ENCODE results near the gene NSA2. TPM values are rescaled to one million over a fixed set of nuclear protein-coding genes. Genes with fewer than 3 reads are reported as not detected.

Gene NSA2
- total and polyA plus RNA-seq, 5 experiments from 2014 or later: 52.6 to 204 (median 84.6) TPM

GRCh38 chr5:74829413-74829812, 62.4 kb downstream of the NSA2 start:
- no peak for DNase-seq
- H3K27ac Mint-ChIP-seq: no peak overlapping the region
- H3K27me3 Mint-ChIP-seq: no peaks in the 10 kb centered on the region
- H3K4me1 Mint-ChIP-seq: peaks cover 0 to 6% (median 3%) of the 10 kb centered on the region in 4 donors
- H3K4me3 Mint-ChIP-seq: no peak overlapping the region
- POLR2A ChIA-PET: no interaction called here
- H3K9me3 Mint-ChIP-seq: no peaks in the 10 kb centered on the region
- H3K36me3 Mint-ChIP-seq: peaks cover 3 to 70% (median 16%) of the 10 kb centered on the region in 3 donors
- no peak for ATAC-seq

Other genes starting within 250 kb of the NSA2 start
- gene ENC1, start 126.5 kb upstream of the NSA2 start, total RNA-seq: under 1 TPM; 0.65 to 0.91 TPM
- 1 to 10 TPM in 1 of 3 donors, under 1 TPM in 1, not detected in 1; 0.05 to 6.4 TPM for gene ENC1, start 126.5 kb upstream of the NSA2 start, polyA plus RNA-seq
- gene HEXB, start 82.0 kb upstream of the NSA2 start, total RNA-seq: 10 to 100 TPM; 48.9 to 51.0 TPM
- 100 to 1,000 TPM in 1 of 3 donors, 10 to 100 TPM in 2; 64.5 to 120 (median 73.6) TPM for gene HEXB, start 82.0 kb upstream of the NSA2 start, polyA plus RNA-seq
- 10 to 100 TPM; 21.4 to 25.5 TPM for gene GFM2, start 132 bp upstream of the NSA2 start, total RNA-seq
- gene GFM2, start 132 bp upstream of the NSA2 start, polyA plus RNA-seq: 10 to 100 TPM in 1 of 3 donors, 1 to 10 TPM in 2; 4.5 to 11.4 (median 5.1) TPM
- gene FAM169A, start 99.1 kb downstream of the NSA2 start, total RNA-seq: 10 to 100 TPM; 23.7 to 26.1 TPM
- 10 to 100 TPM in 1 of 3 donors, 1 to 10 TPM in 2; 5.7 to 11.4 (median 7.7) TPM for gene FAM169A, start 99.1 kb downstream of the NSA2 start, polyA plus RNA-seq